IPS DF 19.7 (cell line): Measurements from ENCODE around the gene UBL4B.
A peak's percentile ranks its signal among the peaks of the same experiment; 100 is the strongest.

ENCODE experiments used
- DNase-seq: peaks from one replicate; pipeline ENCODE4 v3.0.0-alpha.2; 2013; ENCODE audit warnings: low read depth, low spot score

UBL4B gene

DNA sequence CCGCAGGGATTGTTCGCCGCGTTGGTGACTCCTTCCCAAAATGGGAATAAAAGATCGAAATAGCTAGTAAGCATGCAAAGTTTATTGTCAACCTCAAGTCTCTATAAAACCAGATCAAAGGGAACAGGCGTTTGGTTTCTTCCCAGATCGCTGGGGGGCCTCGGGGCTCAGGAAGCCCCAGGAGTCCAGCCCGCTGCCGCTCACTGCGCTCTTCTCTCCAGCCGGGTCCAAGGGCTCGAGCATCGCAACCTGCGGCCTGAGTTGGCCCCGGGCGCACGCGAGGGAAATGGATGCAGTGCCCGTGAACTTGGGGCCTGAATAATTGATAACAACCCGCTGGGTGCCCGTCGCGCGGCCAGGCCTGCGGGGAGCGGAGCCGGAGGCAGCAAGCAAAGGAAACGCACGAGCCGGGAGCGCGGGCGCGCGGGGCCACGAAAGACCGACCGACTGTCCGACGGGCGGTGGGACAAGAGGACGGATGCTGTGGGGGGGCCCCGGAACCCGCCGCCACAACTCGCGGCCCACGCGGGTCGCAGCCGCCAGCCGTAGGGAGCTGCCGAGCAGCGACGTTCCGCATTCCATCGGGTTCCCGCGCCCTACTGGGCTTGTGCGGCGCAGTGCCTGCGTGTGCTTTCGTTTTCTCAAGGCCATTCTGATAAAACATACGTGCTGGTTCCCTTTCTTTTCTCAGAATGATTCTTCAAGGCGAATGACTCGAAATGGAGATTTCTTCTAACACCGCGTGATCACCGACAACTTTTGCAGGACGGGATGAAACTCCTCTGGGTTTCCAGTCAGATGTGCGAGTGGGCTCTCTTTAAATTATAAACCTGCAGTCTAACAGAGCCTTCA lies 27.8 kb upstream of the UBL4B start:
- DNase-seq, result no peak

DNA sequence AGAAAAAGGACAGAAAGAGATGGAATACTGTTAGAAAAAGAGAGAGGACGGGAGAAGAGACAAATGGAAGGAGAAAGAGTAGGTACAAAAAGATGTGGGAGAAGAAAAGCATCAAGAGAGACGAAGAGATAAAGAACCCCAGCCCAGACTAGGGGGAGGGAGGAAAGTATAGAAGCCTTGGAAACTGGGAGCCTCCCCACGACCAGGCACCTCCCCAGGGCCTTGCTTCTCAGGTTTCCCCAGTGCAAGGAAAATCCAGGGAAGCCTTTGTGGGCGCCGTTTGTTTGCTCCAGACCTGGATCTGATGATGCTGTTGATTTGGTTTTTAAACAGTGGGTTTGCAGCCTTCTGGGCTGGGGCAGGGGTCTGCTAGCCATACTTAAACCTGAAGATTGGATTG lies 26.6 kb upstream of the UBL4B start:
- no peak for DNase-seq

DNA sequence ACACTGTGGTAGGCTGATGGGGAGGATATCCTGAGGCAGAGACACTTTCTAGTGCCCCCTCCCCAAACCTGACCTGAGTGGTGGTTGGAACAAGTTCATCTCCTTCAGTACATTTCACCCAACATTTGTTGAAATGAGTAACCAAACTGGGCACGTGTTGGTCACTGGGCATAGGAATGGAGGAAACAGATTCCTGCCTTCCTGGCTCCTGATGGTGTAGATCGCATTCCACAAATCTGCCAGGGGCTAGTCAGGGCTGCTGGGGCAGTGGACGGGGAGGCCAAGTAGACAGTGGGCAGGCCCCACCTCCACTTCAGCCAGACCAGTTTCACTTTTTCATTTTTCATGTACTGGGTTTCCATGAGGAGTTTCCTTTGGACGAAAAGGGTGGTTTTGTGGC lies 25.3 kb upstream of the UBL4B start:
- DNase-seq, result no peak

DNA sequence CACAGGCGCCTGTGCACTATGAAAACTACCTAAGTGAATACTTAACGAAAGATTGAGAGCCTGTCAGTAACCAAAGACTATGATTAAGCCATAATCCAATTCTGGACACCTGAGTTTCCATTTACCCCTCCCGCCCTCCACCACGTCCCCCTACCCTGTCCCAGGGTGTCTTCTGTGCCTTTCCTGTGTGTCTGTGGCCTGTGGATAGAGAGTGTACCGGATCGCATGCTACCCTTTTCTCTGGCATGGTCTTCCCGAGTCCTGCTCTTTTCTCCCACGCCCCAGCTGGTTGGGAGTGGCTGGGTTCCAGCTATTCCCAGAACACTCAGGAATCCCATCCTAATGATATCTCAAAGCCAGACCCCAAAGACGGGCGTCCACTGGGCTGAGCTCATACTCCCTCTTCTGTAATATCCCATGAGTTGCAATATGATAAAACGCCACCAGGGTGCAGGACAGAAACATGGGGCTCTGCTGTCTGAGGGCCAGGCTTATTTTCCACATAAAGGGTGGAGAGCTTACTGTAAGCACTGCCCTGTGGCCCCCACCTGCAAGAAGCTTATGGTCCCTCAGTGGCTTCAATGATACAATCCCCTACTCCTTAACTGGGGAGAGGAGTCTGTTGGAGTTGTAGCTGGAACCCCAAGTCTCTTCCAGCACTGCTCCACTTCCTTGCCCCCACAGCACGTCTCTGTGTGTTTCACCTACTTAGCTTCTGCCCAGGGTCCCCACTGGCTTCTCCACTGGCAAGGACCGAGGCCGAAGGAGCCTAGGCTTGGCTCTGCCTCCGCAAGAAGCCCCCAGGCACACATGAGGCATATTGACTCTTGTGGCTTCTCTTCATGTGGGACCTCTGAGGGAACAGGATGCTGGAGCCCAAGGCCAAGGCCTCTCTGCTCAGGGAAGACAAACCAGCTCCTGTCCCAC lies 24.2 kb upstream of the UBL4B start:
- DNase-seq, result no peak

DNA sequence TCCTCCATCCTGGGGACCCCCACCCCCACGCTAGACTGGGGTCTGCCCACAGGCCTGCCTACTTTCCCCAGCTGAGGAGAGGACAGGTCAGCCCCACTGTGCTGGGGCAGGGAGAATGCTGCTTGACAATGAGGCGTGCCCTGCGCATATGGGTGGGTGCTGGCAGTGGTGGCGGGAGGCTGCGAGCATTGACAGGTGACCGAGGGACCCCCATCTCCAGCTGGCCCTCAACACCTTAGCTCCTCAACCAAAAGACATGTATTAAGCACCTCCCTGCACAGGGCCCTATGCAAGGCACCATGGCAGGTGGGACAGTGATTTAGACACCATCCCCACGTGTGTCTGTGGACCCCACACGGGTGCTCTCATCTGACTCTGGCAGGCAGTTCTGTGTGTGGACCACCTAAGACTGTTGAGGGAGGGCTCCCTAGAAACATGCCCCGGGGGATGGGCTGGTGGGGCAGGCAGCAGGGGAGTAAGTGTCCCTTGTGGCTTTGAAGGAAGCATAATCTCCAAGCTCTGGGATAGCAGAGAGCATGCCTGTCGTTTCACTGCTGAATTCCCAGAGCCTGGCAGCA lies 23.4 kb upstream of the UBL4B start:
- DNase-seq, result no peak

DNA sequence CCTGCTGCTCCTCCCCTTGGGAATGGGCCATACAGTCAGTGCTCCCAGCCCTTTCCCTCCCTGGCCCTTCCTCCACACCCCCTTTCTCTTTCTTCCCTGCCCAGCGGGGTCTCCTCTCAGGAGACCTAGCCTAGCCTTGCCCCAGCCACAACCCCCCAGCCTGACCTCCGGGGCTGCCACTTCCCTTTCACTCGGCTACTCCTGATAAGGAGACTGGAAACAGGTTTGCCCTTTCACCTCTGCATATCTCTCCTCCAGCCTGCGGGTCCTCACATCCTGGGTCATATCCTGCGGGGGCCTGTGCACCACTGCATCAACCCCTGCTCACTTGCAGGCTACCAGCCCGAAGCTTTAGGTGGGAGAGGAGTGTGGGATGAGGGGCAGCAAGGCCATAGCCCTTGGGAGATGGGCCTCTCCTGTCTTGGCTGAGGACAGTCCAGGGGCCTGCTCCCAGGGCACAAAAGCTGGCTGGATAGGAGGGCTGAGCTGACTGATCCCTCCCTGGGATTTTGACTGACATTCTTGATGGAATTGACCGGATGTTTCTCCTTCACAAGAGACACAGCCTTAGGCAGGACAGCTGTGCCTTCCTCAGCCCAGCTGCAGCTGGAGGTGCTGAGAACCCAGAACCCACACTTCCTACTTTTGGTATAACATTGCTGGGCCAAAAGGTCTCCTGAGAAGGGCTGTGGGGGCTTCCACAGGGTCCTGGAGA lies 22.5 kb upstream of the UBL4B start:
- no peak for DNase-seq

DNA sequence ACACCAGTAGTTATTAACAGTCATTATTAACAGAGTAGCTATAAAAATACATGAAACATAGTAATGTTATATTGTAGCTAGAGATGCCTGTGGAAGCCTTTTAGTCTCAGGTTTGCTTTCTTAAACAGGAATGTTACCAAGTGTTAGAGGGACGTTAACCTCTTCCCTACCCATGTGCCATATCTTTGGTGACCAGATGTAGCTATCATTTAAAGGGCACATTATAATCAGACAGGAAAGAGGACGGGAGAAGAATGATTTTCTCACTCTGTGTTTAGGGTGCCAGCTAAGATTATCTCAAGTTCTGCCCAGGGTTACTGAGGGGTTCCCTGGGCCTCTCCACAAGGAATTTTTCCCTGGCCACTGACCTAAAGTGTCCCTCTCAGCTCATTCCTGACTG lies 20.9 kb upstream of the UBL4B start:
- no peak for DNase-seq

DNA sequence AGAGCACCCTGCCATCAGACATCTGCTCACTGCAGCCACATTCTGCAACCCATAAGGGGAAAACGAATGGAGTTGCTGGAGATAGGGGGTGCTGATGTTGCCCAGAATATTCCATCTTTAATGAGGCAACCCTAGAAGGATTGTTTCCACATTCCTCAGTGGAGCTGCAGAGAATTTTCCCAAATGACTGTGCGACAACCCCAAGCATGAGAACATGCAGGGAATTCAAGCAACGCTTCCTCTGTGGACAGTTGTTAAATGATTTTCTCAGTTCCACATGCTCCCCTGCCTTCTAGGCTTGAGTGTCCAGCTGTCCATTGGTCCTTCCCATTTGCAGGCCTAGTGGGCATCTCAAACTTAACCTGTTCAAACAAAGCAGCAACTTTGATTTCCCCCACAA lies 20.5 kb upstream of the UBL4B start:
- no peak for DNase-seq

DNA sequence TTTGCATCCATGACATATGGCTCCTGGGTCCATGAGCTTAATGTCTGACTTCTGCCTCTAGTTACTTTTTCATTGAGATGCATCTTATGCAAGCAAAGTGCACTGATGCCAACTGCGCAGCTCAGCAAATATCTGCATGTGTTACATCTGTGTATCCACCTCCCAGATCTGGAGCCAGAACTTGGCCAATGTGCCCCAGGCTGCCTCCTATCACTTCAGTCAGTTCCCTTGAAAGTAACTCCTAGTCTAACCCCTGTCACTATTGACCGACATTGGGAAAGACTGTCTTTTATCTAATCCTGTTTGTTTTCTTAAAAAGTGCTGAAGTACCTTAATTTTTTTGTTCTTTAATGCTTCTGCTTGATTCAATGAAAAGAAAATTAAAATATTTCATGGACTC lies 19.3 kb upstream of the UBL4B start:
- DNase-seq, result no peak

DNA sequence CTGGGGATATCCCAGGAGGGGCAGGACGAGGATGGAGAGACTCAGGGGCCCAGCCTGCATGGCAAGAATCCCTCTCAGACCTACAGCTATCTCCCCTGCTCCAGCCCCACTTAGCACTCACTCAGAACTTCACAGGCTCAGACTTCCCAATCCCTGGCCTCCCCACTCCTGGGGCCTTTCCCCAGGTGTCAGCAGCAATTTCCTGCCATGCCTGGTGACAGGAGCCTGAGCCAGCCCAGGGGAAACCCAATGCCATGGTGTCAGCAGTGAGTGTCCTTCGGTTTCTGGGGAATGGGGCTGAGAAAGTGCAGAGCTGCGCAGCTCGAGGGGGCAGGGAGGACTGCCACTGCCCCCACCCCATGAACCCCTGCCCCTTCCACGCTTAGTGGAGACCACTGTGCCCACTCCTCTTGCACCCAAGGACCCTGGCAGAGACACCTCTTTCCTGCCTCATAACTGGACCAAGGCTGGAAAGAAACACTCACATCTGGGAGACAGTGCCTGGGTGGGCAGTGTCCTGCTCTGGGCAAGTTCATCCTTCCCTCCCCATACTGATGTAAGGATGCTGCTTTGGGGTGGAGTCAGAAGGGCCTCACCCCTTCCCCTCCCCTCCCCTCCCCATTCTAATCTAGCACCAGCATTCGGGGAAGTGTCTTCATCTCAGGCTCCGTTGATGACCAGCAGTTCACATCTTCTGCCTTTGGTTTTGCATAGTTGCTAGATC lies 17.1 kb upstream of the UBL4B start:
- no peak for DNase-seq

DNA sequence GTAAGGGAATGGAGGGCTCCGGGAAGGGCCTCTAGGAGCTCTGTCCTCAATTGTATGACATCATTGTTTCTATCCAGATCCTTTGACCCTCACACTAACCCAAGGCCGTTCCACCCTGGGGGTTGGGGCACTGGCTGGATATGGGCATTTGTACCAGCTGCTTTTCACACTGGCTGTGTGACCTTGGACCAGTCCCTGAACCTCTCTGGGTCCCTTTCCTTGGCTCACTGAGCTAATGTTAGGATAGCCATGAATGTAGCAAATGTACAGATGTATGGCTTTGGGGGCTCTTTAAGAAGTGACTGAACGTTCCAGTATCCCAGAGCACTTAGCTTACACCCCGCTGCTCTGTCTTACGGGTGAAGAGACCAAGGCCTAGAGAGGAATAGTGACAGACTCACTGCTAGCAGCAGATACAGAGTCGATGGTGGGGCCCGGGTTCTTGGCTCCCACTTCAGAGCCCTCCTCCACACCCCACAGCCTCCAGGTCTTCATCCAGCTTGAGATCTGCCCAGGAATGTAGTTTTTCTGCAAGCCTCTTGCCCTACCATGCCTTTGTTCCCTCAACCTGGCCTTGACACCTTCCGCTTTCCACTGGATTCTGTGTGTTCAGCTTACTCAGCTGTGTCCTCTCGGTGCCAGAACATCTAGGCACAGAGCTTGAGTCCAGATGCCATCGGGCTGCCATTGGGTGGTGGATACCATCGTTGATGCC lies 14.6 kb upstream of the UBL4B start:
- DNase-seq, result no peak

DNA sequence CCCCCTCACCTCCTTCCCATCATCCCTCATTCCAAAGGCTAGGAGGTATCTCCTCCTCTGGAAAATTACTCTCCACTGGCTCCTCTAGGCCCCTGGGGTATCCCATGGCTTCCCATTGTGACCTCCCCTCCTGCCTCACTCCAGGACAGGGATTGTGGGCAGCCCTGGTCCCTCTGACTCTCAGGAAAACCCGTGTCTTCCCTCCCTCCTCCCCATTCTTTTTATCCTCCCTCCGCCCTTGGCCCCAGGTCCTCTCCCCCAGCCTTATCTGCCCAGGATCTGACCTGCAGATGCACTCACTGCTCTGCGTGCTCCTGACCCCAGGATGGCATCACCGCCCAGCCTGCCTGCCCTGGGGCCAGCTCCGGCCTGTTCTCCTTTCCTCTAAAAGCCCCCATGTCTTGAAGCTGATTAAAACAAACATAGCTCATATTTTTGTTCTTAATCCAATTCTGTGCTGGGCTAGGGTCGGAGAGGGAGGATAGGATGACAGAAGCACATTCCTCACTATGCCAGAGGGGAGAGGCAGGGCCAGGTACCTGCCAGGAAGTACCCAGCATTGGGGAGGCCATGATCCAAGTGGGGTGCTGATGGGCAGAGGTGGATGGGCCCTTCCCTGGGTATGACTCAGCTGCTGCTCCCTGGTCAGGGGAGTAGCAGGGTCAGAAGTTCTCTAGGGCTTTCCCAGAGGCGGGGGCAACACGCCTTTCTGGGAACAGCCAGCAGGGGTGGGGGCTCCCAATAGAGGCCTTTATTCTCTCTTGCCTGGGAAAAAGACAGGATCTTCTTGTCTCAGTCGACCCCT lies 13.8 kb upstream of the UBL4B start:
- DNase-seq, result no peak

DNA sequence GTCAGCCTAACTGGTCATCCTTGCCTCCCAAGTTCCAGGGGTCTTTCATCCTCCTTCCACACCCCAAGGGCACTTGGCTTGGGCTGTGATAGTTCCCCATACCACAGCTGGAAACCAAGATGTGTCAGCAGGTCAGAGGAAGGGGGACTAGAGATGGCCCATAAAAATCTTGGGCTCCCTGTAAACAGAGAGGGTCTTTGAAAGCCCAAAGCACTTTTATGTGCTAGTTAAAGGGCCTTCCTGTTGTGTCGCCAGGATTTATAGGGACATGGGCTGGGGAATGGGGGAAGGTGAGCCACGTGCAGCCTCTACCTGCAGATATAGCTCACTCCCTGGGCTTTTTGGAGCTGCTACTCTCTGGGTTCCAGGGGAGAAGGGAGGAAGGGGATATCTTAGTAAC lies 11.9 kb upstream of the UBL4B start:
- no peak for DNase-seq

DNA sequence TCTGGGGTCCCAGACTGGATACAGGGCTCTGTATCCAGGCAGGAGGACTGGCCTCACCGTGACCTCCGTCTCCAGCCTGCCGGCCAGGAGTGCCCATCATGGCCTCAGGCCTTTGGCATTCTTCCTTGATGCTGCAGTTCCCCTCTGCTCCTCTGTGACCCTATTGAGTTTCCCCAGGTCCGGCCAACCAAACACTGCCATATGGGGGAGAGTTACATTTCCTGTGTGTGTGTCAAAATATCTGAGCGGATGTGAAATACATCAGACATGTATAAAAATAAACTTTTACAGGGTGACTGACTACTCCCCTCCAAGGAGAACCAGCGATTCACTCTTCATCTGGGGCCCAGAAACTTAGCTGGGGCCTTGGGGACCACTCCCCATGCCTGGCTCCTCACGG lies 10.2 kb upstream of the UBL4B start:
- DNase-seq, result no peak

DNA sequence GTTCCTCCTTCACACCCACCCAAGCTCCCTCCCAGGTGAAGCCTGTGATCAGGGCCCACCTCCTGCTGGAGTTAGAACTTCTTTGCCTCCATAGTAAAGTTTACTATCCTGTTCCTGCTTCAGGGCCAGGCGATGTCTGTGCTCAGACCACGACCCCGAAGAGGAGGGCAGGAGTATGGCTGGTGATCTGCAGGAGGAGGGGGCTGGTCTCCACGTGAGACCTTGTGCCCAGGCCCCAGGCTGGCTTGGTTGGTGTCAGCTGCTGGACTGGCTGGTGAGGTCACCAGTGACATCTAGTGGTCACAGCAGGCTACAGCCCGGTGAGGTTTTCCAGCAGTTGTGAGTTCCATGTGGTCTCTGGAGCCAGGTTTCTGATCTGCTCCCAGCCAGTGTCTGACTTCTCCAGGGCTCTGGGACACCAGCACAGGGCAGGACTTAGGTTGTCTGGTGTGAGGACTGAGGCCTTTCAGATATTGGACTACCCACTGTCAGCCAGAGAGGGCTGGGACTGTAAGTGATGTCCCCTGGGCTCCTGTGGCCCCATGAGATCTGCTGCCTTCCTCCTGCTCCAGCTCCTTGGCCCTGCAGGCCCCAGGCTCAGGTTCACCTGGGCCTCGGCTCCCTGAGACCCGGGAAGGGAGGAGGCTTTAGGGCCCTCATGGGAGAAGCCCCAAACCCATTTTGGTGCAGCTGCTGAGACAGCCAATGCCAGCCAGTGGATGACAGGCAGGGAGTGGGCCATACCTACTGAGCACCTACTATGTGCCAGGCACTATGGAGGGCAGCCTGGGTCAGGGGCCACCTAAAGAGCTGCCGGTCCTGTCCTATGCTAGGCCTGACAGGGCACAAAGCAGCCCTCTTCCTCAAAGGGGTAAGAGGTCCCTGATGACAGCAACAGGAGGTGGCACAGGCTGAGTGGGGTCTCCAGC lies 6.0 kb upstream of the UBL4B start:
- peak; percentile 52 for DNase-seq

DNA sequence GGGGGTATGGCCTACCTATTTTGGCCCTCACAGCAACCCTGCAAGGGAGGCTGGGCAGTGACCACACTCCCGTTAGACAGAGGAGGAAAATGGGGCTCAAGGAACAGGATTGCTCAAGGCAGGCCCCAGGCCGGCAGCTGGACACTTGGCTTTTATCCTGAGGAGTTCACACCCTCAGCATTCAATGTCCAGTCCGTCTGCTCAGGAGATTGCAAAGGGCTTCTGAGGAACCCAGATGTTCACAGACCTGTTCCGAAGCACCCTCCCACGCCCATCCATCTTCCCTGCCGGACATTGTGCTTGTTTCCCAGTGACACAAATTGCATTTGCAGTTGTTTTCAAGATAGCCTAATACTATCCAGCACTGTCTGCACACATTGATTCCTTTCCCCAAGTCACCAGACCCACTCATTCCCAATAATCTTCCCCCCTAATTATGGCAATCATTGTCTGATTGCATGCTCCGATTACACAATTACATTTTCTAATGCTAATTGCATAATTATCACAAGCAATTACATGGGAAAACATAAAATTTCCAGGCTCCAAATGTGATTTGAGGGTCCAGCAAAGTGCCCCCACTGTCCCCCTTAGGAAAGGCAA lies 4.3 kb upstream of the UBL4B start:
- no peak for DNase-seq

DNA sequence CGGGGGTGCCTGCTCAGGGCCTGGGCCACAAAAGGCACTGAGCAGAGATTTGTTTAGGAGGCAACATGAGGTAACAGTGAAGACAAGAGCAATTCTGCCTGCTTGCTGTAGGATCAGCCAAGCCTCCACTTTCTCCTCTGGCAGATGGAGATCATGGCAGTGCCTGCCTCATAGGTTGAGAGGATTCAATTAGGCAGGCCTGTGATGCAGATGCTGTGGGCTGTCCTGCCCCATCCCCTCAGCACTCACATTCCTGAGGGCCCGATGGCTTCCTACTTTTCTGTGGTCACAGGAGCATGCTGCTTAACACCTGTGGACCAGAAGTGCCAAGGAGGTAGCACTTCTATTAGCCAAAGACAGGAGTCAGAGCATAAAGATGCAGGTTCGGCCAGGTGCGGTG lies 1.2 kb upstream of the UBL4B start:
- no peak for DNase-seq

DNA sequence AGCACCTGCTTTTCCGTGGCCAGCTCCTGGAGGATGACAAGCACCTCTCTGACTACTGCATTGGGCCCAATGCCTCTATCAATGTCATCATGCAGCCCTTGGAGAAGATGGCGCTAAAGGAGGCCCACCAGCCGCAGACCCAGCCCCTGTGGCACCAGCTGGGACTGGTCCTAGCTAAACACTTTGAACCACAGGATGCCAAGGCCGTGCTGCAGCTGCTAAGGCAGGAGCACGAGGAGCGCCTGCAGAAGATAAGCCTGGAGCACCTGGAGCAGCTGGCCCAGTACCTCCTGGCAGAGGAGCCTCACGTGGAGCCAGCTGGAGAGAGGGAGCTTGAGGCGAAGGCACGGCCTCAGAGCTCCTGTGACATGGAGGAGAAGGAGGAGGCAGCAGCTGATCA lies 413 bp downstream of the UBL4B start:
- no peak for DNase-seq
